Measurements from ENCODE around the gene RHBG.

- TF ChIP-seq POLR2AphosphoS5 (IDR thresholded peaks at IDR 0.05) (no peak), CTCF (IDR thresholded peaks at IDR 0.05; ENCODE audit: poor library complexity, severe bottlenecking) (no peak), REST (IDR thresholded peaks at IDR 0.05; ENCODE audit: borderline replicate concordance) (no peak), TAF1 (IDR thresholded peaks at IDR 0.05; ENCODE audit: low read depth) (no peak), EZH2 (IDR thresholded peaks at IDR 0.05; ENCODE audit: borderline replicate concordance, insufficient read depth, low read length, poor library complexity, severe bottlenecking) (no peak), RAD21 (conservative IDR thresholded peaks at IDR 0.05) (no peak), EP300 (conservative IDR thresholded peaks at IDR 0.05; ENCODE audit: poor library complexity, severe bottlenecking) (no peak)
Measured at GRCh38 chr1:156384658-156385057, 15.6 kb downstream of the RHBG start.

Data from neural cell (in vitro differentiated cells).